Measurements from ENCODE around the gene CD69. TPM values are rescaled to one million over a fixed set of nuclear protein-coding genes. Genes with fewer than 3 reads are reported as not detected.

The CD69 gene
- total RNA-seq, 1 donor from 2014 or later, result not detected

GRCh38 chr12:9779209-9779608 is 18.5 kb upstream of the CD69 start:
- TF ChIP-seq, protein P1, sequence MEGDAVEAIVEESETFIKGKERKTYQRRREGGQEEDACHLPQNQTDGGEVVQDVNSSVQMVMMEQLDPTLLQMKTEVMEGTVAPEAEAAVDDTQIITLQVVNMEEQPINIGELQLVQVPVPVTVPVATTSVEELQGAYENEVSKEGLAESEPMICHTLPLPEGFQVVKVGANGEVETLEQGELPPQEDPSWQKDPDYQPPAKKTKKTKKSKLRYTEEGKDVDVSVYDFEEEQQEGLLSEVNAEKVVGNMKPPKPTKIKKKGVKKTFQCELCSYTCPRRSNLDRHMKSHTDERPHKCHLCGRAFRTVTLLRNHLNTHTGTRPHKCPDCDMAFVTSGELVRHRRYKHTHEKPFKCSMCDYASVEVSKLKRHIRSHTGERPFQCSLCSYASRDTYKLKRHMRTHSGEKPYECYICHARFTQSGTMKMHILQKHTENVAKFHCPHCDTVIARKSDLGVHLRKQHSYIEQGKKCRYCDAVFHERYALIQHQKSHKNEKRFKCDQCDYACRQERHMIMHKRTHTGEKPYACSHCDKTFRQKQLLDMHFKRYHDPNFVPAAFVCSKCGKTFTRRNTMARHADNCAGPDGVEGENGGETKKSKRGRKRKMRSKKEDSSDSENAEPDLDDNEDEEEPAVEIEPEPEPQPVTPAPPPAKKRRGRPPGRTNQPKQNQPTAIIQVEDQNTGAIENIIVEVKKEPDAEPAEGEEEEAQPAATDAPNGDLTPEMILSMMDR (IDR thresholded peaks at IDR 0.05), result no peak
- Mint-ChIP-seq H3K27me3 (ENCODE audit: low read depth) (no peaks in the 10 kb centered on the region), H3K4me3 (ENCODE audit: unreplicated experiment) (no peak overlapping the region), H3K27ac (ENCODE audit: unreplicated experiment) (no peak overlapping the region), H3K4me1 (ENCODE audit: low read depth) (no peaks in the 10 kb centered on the region), H3K36me3 (ENCODE audit: low read depth) (no peaks in the 10 kb centered on the region), H3K9me3 (ENCODE audit: low read depth) (no peaks in the 10 kb centered on the region)
- no peak for DNase-seq (ENCODE audit: low spot score)

DNA sequence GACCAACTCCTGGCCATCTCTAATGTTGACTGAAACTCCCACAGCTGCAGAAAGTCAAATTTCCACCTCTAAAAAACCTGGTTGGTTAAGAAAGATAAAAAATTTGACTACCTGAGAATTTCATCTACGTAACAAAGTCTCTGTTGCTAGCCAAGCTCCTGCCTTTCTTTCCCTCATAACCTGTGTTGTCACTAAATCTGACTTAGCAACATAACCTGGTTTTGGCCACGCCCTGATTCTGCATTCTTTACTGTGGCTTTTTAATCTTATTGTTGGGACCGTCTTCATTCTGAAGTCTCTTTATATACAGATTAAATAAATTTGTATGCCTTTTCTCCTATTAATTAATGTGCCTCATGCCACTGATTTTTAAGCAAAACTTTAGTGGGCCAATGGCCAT is 16.1 kb upstream of the CD69 start:
- Mint-ChIP-seq H3K27me3 (ENCODE audit: low read depth) (no peaks in the 10 kb centered on the region), H3K27ac (ENCODE audit: unreplicated experiment) (no peak overlapping the region), H3K4me1 (ENCODE audit: low read depth) (no peaks in the 10 kb centered on the region), H3K36me3 (ENCODE audit: low read depth) (no peaks in the 10 kb centered on the region), H3K9me3 (ENCODE audit: low read depth) (no peaks in the 10 kb centered on the region), H3K4me3 (ENCODE audit: unreplicated experiment) (no peak overlapping the region)
- DNase-seq (ENCODE audit: low spot score), result no peak
- TF ChIP-seq, protein P1 (IDR thresholded peaks at IDR 0.05), result no peak

GRCh38 chr12:9773216-9773877 is 12.6 kb upstream of the CD69 start:
- no peak for DNase-seq (ENCODE audit: low spot score)
- TF ChIP-seq, protein P1 (IDR thresholded peaks at IDR 0.05), result no peak
- no peaks in the 10 kb centered on the region for H3K36me3 Mint-ChIP-seq (ENCODE audit: low read depth)
- no peak overlapping the region for H3K27ac Mint-ChIP-seq (ENCODE audit: unreplicated experiment)
- no peaks in the 10 kb centered on the region for H3K27me3 Mint-ChIP-seq (ENCODE audit: low read depth)
- no peaks in the 10 kb centered on the region for H3K9me3 Mint-ChIP-seq (ENCODE audit: low read depth)
- no peaks in the 10 kb centered on the region for H3K4me1 Mint-ChIP-seq (ENCODE audit: low read depth)
- H3K4me3 Mint-ChIP-seq (ENCODE audit: unreplicated experiment), result no peak overlapping the region

GRCh38 chr12:9763025-9763424 is 2.3 kb upstream of the CD69 start:
- Mint-ChIP-seq H3K27ac (ENCODE audit: unreplicated experiment) (no peak overlapping the region), H3K9me3 (ENCODE audit: low read depth) (no peaks in the 10 kb centered on the region), H3K27me3 (ENCODE audit: low read depth) (no peaks in the 10 kb centered on the region), H3K4me3 (ENCODE audit: unreplicated experiment) (no peak overlapping the region), H3K36me3 (ENCODE audit: low read depth) (no peaks in the 10 kb centered on the region), H3K4me1 (ENCODE audit: low read depth) (no peaks in the 10 kb centered on the region)
- TF ChIP-seq, protein P1 (IDR thresholded peaks at IDR 0.05), result no peak
- no peak for DNase-seq (ENCODE audit: low spot score)

DNA sequence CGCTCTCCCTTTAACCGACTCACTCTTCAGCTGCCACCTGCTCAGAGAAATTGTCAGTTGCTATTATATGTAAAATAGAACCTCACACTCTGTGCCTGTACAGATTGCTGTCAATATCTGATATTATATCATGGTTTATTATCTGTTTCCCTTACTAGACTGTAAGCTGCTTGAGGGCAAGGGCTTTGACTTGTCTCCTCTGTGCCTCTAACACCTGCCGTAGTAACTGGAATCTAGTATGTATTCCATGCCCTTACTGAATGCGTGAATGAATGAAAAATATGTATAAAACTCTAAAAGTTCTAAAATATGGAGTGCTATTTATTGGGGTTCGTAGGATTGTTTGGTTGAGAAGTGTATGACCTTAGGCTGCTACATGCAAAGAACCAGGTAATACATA is 1.7 kb upstream of the CD69 start:
- H3K27ac Mint-ChIP-seq (ENCODE audit: unreplicated experiment), result no peak overlapping the region
- H3K9me3 Mint-ChIP-seq (ENCODE audit: low read depth), result no peaks in the 10 kb centered on the region
- no peaks in the 10 kb centered on the region for H3K4me1 Mint-ChIP-seq (ENCODE audit: low read depth)
- no peak for DNase-seq (ENCODE audit: low spot score)
- no peaks in the 10 kb centered on the region for H3K27me3 Mint-ChIP-seq (ENCODE audit: low read depth)
- H3K36me3 Mint-ChIP-seq (ENCODE audit: low read depth), result no peaks in the 10 kb centered on the region
- TF ChIP-seq, protein P1 (IDR thresholded peaks at IDR 0.05), result no peak
- no peak overlapping the region for H3K4me3 Mint-ChIP-seq (ENCODE audit: unreplicated experiment)
